Erythroblast (primary cell): ENCODE results near the gene RELN.

Experiments used
- GATA1 ChIP-seq: IDR thresholded peaks from 2 replicates; pipeline ENCODE4 v1.6.1; 2011; ENCODE audit warnings: low read depth, mild to moderate bottlenecking, control low read depth, low read length, moderate library complexity
- POLR2A ChIP-seq: IDR thresholded peaks from 2 replicates; pipeline ENCODE4 v1.6.1; 2011; ENCODE audit warnings: mild to moderate bottlenecking, low read length

GRCh38 chr7:103687951-103688350 is 301.5 kb downstream of the RELN start:
- TF ChIP-seq GATA1: no peak
- TF ChIP-seq POLR2A: no peak
